GM19099 (cell line): ENCODE measurements around the gene OIT3.

Experiments used
- POLR2A ChIP-seq: IDR thresholded peaks from 3 replicates; pipeline ENCODE4 v1.6.1; 2011; ENCODE audit warnings: low read depth; ENCODE audit not compliant: insufficient read length; ENCODE audit errors: extremely low read depth

The OIT3 gene

DNA sequence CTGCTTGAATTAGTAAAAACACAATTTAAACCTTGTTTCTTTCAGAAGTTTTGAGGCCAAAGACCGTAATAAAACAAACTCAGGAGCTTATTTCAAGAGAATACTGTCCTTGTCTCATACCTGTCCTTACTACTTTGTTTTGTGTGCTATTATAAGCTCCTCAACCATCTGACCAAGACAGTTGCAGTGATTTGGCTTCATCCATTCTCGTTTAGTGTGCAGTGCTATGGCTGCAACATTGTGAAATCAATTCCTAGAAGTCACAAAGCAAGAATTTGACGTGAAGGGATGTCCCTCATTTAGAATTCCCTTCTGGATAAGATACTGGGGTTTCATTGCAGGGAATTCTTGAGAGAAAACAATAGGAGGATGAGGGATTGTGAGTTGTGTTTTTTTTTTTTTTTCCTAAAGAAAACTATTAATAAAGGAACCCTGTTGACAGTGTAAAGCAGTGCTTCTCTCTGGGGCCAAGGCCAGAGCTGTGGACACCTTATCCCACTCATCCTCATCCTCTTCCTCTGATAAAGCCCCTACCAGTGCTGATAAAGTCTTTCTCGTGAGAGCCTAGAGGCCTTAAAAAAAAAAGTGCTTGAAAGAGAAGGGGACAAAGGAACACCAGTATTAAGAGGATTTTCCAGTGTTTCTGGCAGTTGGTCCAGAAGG is at the start of gene OIT3:
OIT3 (plus strand) TSS at position 604 of the 663 bp plus-strand sequence. CDS start 60 bp downstream, outside the sequence.
- TF ChIP-seq POLR2A, result no peak

DNA sequence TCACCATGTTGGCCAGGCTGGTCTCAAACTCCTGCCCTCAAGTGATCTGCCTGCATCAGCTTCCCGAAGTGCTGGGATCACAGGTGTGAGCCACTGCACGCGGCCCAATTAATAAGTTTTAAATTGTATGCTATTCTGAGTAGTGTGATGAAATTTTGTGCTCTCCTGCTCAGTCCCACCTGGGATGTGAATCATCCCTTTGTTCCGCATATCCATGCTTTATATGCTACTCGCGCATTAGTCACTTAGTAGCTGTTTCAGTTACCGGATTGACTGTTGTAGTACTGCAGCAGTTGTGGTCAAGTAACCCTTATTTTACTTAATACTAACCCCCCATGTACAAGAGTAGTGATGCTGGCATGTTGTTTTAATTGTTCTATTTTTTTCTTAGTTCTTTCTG is 47.3 kb upstream of the OIT3 start:
- no peak for TF ChIP-seq POLR2A

DNA sequence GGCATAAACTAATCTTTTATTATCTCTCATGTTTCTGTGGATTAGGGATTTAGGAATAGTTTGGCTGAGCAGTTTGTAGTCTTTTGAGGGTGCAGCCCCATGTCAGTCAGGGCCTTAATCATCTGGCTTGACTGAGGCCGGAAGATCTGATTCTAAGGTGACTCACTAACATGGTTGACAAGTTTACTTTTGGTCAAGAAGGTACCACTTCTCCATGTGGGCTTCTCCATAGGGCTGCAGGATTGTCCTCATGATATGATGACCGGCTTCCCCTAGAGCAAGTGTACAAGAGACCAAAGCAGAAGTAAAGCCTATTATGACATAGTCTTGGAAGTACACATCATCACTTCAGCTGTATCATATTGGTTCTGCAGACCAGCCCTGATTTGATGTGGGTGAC is 45.9 kb upstream of the OIT3 start:
- no peak for TF ChIP-seq POLR2A

DNA sequence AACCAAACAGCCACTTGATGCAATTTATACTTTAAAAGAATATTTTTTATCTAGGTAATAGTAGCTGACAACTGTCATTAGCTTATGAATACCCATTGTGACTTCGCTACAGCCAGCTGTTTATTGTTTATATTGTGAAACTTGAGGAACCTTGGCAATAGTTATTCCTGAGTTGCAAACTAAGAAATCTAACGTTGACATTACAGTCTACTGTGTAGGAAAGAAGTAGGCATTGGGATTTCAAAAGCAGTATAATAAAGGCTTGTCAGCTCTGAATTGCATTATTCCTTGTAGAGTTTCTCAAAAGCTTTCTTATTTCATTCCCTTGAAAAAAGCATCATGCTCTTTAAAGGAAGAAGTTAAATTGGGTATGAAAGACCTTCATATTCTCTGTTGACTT is 42.7 kb upstream of the OIT3 start:
- TF ChIP-seq POLR2A, result no peak

DNA sequence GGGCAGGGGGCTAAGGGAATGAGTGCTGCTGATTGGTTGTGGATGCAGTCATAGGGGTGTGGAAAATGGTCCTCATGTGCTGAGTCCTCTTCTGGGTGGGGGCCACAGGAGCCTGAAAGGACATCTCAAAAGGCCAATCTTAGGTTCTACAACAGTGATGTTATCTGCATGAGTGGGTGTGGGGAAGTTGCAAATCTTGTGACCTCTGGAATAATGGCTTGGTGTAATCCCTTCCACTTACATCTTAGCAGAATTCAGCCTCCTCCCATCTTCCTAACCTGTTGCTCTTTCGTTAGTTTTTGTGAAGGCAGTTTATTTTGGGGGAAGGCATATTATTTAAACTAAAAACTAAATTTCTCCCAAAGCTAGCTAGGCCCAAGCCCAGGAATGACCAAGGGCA is 42.0 kb upstream of the OIT3 start:
- TF ChIP-seq POLR2A, result no peak

DNA sequence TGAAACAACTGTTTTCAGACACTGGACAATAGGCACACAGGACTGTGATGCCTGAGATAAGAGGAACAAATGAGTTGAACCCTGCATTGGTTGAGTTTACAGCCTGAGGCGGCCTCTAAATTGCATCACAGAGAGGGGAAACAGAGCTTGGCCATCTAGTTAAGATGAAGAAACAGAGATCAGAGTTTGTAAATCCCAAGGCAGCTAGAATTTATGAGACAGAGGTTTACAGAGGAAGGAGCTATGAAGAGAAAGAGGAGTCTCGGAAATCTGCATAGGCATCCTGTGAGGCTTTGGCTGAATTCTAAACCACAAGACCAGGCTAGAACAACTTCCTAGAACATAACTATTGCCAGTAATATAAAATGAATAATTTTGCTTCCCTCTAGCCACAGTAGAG is 41.0 kb upstream of the OIT3 start:
- no peak for TF ChIP-seq POLR2A

DNA sequence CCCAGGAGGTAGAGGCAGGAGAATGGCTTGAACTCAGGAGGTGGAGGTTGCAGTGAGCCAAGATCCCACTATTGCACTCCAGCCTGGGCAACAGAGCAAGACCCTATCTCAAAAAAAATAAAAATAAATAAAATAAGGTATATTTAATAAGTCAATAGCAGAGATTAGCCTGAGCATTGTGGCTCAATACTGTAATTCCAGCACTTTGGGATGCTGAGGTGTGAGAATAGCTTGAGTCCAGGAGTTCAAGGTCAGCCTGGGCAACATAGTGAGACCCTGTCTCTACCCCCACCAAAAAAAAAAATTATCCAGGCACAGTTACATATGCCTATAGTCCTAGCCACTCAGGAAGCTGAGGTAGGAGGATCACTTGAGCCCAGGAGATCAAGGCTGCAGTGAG is 38.4 kb upstream of the OIT3 start:
- TF ChIP-seq POLR2A, result no peak

DNA sequence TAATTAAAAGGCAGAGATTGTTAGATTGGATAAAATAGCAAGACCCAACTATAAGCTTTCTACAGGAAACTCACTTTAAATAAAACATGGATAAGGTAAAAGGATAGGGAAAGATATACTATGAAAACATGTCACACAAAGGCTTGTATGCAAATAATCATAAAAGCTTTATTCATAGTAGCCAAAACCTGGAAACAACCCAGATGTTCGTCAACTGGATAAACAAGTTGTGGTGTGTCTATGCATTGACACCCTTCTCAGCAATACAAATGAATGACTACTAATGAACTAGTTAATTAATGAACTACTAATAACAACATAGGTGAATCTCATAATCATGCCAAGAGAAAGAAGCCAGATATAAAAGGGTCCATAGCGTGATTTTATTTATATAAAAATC is 37.7 kb upstream of the OIT3 start:
- no peak for TF ChIP-seq POLR2A

DNA sequence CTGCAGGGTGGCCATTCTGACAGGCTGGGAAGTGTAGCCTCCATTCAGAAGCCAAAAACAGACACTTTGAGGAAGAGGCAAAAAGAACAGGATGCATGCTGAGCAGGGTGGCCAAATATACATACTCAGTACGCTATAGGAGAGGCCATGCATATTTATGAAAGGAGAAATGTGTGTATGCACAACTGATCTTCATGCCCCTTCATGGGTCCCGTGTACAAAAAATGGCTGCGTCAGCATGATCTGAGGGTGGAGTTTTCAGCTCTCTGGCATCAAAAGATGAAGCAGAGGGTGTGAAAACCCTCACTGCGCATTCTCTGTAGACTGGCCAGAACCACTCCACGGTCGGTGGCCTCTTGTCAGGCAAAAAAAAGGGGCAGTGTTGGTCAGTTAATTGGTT is 35.5 kb upstream of the OIT3 start:
- no peak for TF ChIP-seq POLR2A

DNA sequence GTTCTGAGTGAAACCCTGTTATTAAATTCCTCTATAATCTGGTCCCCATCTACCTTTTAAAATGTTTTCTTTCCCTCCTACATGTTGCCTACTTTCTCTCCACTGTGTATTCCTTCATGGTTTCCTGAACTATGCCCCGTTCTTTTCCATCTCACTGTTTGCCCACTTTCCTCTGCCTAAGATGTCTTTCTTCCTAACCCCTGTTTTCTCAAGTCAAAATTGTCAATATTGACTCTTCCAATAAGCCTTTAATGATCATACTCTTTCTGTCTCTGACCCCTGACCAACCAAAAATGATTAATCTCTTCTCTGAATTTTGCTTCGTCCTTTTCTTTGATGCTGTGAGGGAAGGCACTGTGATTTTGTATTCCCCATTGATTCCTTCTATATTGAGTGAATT is 30.6 kb upstream of the OIT3 start:
- no peak for TF ChIP-seq POLR2A

DNA sequence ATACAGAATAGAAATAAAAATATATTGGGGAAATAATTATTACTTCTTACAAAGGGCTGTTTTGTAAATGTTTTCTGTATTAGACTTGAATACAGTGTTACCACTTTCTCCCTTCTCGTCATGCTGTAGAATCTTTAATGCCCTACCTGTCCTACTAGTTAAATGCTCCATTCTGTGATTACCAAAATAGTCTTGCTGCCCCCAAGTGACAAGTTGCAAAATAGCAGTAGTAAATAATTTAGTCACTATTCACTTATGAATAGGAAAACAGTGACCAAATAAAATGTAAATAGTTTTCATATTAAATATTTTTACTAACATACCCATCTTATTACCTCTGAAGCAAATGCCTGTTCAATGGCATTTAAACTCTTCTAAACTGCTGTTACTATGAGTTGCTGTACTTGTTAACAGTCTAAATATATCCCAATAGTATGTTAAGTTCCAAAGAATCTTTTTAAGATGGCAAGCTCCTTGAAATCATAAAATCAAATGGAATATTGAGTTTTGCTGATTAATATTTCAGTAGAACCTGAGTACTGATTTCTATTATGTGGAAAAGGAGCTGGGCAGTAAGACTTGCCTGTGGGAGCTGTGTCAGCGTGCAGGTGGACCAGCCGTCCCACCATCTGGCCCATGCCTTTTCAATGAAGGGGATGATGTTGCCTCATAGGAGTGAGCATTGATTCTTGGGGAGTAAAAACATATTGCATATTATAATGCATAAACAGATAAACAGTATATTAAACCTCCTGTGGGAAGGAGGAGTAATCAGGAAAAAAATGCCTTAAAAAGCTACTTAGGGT is 18.1 kb upstream of the OIT3 start:
- no peak for TF ChIP-seq POLR2A

DNA sequence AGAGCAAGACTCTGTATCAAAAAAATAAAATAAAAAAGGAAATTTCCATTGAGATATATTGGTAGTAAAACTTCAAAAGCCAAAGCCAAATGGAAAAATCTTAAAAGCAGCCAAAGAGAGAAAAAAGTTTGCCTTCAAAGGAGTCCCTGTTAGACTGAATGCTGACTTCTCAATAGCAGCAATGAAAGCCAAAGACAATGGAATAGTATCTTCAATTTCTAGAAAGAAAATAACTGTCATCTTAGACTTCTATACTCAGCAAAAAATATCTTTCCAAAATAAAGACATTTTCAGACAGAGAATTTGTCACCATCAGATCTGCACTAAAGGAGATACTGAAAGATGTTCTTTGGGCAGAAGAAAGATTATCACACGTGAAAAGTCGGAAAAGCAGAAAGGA is 14.3 kb upstream of the OIT3 start:
- no peak for TF ChIP-seq POLR2A

DNA sequence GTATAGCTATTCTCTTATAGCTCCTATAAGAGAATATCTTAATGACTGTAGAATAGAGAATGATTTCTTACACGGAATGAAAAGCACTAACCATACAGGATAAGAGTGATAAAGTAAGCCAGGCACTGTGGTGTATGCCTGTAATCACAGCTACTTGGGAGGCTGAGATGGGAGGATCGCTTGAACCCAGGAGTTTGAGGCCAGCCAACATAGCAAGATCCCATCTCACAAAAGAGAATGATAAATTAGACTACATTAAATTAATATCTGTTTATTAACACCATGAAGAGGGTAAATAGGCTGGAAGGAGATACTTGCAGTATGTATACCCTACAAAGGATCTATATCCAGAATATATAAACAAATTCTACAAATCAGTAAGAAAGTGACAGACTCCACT is 12.2 kb upstream of the OIT3 start:
- no peak for TF ChIP-seq POLR2A

DNA sequence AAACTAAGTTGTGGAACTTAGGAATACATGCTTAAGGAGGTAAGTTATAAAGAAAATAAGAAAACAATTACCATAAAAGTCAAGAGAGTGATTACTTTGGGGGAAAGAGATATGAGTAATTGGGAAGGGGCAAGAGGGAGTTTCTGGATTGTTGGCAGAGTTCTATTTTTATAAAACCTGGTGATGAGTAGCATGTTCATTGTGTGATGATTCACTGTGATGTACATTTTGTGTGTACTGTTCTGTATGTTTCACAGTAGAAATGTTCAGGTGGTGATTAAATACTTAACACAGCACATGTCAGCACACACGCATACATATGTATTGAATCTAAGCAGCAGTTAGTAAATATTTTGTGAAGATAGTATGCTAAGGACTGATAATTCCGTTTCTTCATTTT is 9.7 kb upstream of the OIT3 start:
- no peak for TF ChIP-seq POLR2A

DNA sequence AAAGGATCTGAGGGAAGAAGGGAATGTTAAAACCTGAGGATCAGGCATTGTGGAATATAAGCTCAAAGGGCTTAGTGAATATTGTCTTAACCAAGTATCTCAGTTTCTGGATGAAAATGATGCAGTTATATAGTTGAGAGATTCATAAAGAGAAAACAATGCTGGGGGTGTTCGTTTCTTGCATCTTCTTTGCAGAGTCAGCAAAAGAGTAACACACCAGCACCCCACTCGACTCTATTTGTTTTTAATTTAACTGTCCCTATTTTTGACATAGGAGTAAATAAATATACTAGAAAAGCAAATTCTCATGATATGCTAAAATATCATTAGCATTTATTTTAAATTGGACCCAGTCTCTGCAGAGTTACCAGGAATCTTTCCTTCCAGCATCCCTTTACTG is 7.6 kb upstream of the OIT3 start:
- TF ChIP-seq POLR2A, result no peak

DNA sequence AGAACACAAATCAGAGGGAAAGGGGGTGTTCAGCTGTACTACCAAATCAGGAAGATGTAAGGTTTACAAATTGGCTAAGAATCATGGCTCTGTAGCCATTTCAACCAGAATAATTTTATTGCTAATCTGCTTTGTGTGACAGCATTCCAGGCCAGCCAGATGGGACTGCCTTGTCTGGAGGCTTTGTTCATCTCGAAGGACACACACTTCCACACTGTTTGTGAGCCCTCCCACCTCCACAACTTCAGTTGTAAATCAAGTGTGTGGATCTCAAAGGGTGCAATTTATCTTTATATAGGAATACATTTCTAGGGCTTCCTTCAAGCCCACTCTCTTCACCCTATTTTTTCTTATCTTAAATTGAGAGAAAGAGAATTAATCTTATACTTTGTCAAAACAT is 6.9 kb upstream of the OIT3 start:
- TF ChIP-seq POLR2A, result no peak
